ENCODE results near the gene TTN.

Gene TTN

GRCh38 chr2:178747767-178748166 is 59.5 kb downstream of the TTN start:
- Histone ChIP-seq H3K4me2 (ENCODE audit: low read depth, low read length, poor library complexity, severe bottlenecking) (no peak overlapping the region), H3F3A (ENCODE audit: low read depth) (no peaks in the 10 kb centered on the region), H3K36me3 (ENCODE audit: insufficient read depth, low read length) (no peaks in the 10 kb centered on the region), H3K4me1 (ENCODE audit: insufficient read depth, low read length, poor library complexity, severe bottlenecking) (no peaks in the 10 kb centered on the region), H4K20me1 (ENCODE audit: insufficient read depth, low read length, poor library complexity, severe bottlenecking) (no peaks in the 10 kb centered on the region), H3K79me2 (ENCODE audit: insufficient read depth, low read length) (no peaks in the 10 kb centered on the region), H3K27me3 (ENCODE audit: insufficient read depth, low read length, poor library complexity, severe bottlenecking) (no peaks in the 10 kb centered on the region), H3K9me3 (ENCODE audit: insufficient read depth, low read depth, low read length) (no peaks in the 10 kb centered on the region), H3K9ac (ENCODE audit: low read depth, low read length, poor library complexity, severe bottlenecking) (no peak overlapping the region), H2AFZ (ENCODE audit: low read length) (no peak overlapping the region), H3K4me3 (ENCODE audit: low read length, poor library complexity, severe bottlenecking) (no peak overlapping the region), H3K9me2 (replicated peaks; ENCODE audit: low read depth, low read length) (no peaks in the 10 kb centered on the region)
- TF ChIP-seq EZH2phosphoT487 (IDR thresholded peaks at IDR 0.05; ENCODE audit: borderline replicate concordance) = no peak
- no peak for TF ChIP-seq CTCF (conservative IDR thresholded peaks at IDR 0.05; ENCODE audit: low read length)

GRCh38 chr2:178734518-178734917 is 72.7 kb downstream of the TTN start:
- no peaks in the 10 kb centered on the region for H3F3A ChIP-seq (ENCODE audit: low read depth)
- TF ChIP-seq CTCF (conservative IDR thresholded peaks at IDR 0.05; ENCODE audit: low read length) (no peak), EZH2phosphoT487 (IDR thresholded peaks at IDR 0.05; ENCODE audit: borderline replicate concordance) (no peak)
- no peaks in the 10 kb centered on the region for H3K27me3 ChIP-seq (ENCODE audit: insufficient read depth, low read length, poor library complexity, severe bottlenecking)
- no peaks in the 10 kb centered on the region for H3K36me3 ChIP-seq (ENCODE audit: insufficient read depth, low read length)
- no peaks in the 10 kb centered on the region for H3K79me2 ChIP-seq (ENCODE audit: insufficient read depth, low read length)
- H3K9ac ChIP-seq (ENCODE audit: low read depth, low read length, poor library complexity, severe bottlenecking) = no peak overlapping the region
- no peaks in the 10 kb centered on the region for H4K20me1 ChIP-seq (ENCODE audit: insufficient read depth, low read length, poor library complexity, severe bottlenecking)
- no peaks in the 10 kb centered on the region for H3K9me3 ChIP-seq (ENCODE audit: insufficient read depth, low read depth, low read length)
- H2AFZ ChIP-seq (ENCODE audit: low read length) = no peak overlapping the region
- no peaks in the 10 kb centered on the region for H3K4me1 ChIP-seq (ENCODE audit: insufficient read depth, low read length, poor library complexity, severe bottlenecking)
- no peak overlapping the region for H3K4me3 ChIP-seq (ENCODE audit: low read length, poor library complexity, severe bottlenecking)
- no peak overlapping the region for H3K4me2 ChIP-seq (ENCODE audit: low read depth, low read length, poor library complexity, severe bottlenecking)
- H3K9me2 ChIP-seq (replicated peaks; ENCODE audit: low read depth, low read length) = no peaks in the 10 kb centered on the region

GRCh38 chr2:178733975-178734374 is 73.2 kb downstream of the TTN start:
- no peak overlapping the region for H3K9ac ChIP-seq (ENCODE audit: low read depth, low read length, poor library complexity, severe bottlenecking)
- H4K20me1 ChIP-seq (ENCODE audit: insufficient read depth, low read length, poor library complexity, severe bottlenecking) = no peaks in the 10 kb centered on the region
- no peaks in the 10 kb centered on the region for H3K9me2 ChIP-seq (replicated peaks; ENCODE audit: low read depth, low read length)
- H3K4me2 ChIP-seq (ENCODE audit: low read depth, low read length, poor library complexity, severe bottlenecking) = no peak overlapping the region
- no peaks in the 10 kb centered on the region for H3K79me2 ChIP-seq (ENCODE audit: insufficient read depth, low read length)
- H3K27me3 ChIP-seq (ENCODE audit: insufficient read depth, low read length, poor library complexity, severe bottlenecking) = no peaks in the 10 kb centered on the region
- no peaks in the 10 kb centered on the region for H3K9me3 ChIP-seq (ENCODE audit: insufficient read depth, low read depth, low read length)
- no peaks in the 10 kb centered on the region for H3K4me1 ChIP-seq (ENCODE audit: insufficient read depth, low read length, poor library complexity, severe bottlenecking)
- no peak for TF ChIP-seq EZH2phosphoT487 (IDR thresholded peaks at IDR 0.05; ENCODE audit: borderline replicate concordance)
- no peak for TF ChIP-seq CTCF (conservative IDR thresholded peaks at IDR 0.05; ENCODE audit: low read length)
- no peak overlapping the region for H2AFZ ChIP-seq (ENCODE audit: low read length)
- no peaks in the 10 kb centered on the region for H3F3A ChIP-seq (ENCODE audit: low read depth)
- H3K36me3 ChIP-seq (ENCODE audit: insufficient read depth, low read length) = no peaks in the 10 kb centered on the region
- no peak overlapping the region for H3K4me3 ChIP-seq (ENCODE audit: low read length, poor library complexity, severe bottlenecking)
